ENCODE data around the gene PCSK6. TPM values are rescaled to one million over a fixed set of nuclear protein-coding genes. Genes with fewer than 3 reads are reported as not detected.

Gene PCSK6
- polyA plus RNA-seq, 1 experiment = 0.29 TPM

GRCh38 chr15:101394056-101394630, 95.4 kb downstream of the PCSK6 start:
- H3K36me3 ChIP-seq (ENCODE audit: control insufficient read depth, insufficient read depth, low read length) = no peaks in the 10 kb centered on the region
- no peak for TF ChIP-seq CTCF (IDR thresholded peaks at IDR 0.05; ENCODE audit: insufficient read depth, low read depth, low read length)
- DNase-seq (ENCODE audit: low read depth) = no peak
- H3K4me3 ChIP-seq (ENCODE audit: low read depth, low read length) = no peak overlapping the region
- H3K27me3 ChIP-seq (ENCODE audit: control insufficient read depth, insufficient read depth, low read length) = peaks cover 1% of the 10 kb centered on the region; the same call in 1 of the 2 replicates
- ChIA-PET CTCF (no interaction called here), POLR2A (no interaction called here)

- no peak for DNase-seq (ENCODE audit: low read depth)
Measured at GRCh38 chr15:101393172-101393571, 96.3 kb downstream of the PCSK6 start.

GRCh38 chr15:101391981-101392640, 97.4 kb downstream of the PCSK6 start:
- TF ChIP-seq CTCF (IDR thresholded peaks at IDR 0.05; ENCODE audit: insufficient read depth, low read depth, low read length) = no peak
- no peak overlapping the region for H3K4me3 ChIP-seq (ENCODE audit: low read depth, low read length)

More at GRCh38 chr15:101393172-101393571, 96.3 kb downstream of the PCSK6 start:
- ChIA-PET POLR2A (no interaction called here), CTCF (no interaction called here)
- peaks cover 1% of the 10 kb centered on the region; the same call in 1 of the 2 replicates for H3K27me3 ChIP-seq (ENCODE audit: control insufficient read depth, insufficient read depth, low read length)
- H3K36me3 ChIP-seq (ENCODE audit: control insufficient read depth, insufficient read depth, low read length) = no peaks in the 10 kb centered on the region
- H3K4me3 ChIP-seq (ENCODE audit: low read depth, low read length) = no peak overlapping the region
- no peak for TF ChIP-seq CTCF (IDR thresholded peaks at IDR 0.05; ENCODE audit: insufficient read depth, low read depth, low read length)

GRCh38 chr15:101391431-101391830, 98.1 kb downstream of the PCSK6 start:
- POLR2A ChIA-PET = no interaction called here
- TF ChIP-seq CTCF (IDR thresholded peaks at IDR 0.05; ENCODE audit: insufficient read depth, low read depth, low read length) = no peak
- Histone ChIP-seq H3K27me3 (ENCODE audit: control insufficient read depth, insufficient read depth, low read length) (peaks cover 3% of the 10 kb centered on the region; the same call in 1 of the 2 replicates), H3K36me3 (ENCODE audit: control insufficient read depth, insufficient read depth, low read length) (no peaks in the 10 kb centered on the region), H3K4me3 (ENCODE audit: low read depth, low read length) (no peak overlapping the region)
- no peak for DNase-seq (ENCODE audit: low read depth)
- CTCF ChIA-PET = interaction anchor here (1.1 kb wide), 1 partner anchor 111 kb away, joined by 3 read pairs; no protein-coding TSS in a partner anchor

More at GRCh38 chr15:101391981-101392640, 97.4 kb downstream of the PCSK6 start:
- ChIA-PET POLR2A (no interaction called here), CTCF (interaction anchor here (1.1 kb wide), 1 partner anchor 110 kb away, joined by 3 read pairs; no protein-coding TSS in a partner anchor)
- Histone ChIP-seq H3K27me3 (ENCODE audit: control insufficient read depth, insufficient read depth, low read length) (peaks cover 3% of the 10 kb centered on the region; the same call in 1 of the 2 replicates), H3K36me3 (ENCODE audit: control insufficient read depth, insufficient read depth, low read length) (no peaks in the 10 kb centered on the region)
- no peak for DNase-seq (ENCODE audit: low read depth)

- Histone ChIP-seq H3K36me3 (ENCODE audit: control insufficient read depth, insufficient read depth, low read length) (no peaks in the 10 kb centered on the region), H3K4me3 (ENCODE audit: low read depth, low read length) (no peak overlapping the region), H3K27me3 (ENCODE audit: control insufficient read depth, insufficient read depth, low read length) (peaks cover 3% of the 10 kb centered on the region; the same call in 1 of the 2 replicates)
- ChIA-PET CTCF (no interaction called here), POLR2A (no interaction called here)
- no peak for DNase-seq (ENCODE audit: low read depth)
- no peak for TF ChIP-seq CTCF (IDR thresholded peaks at IDR 0.05; ENCODE audit: insufficient read depth, low read depth, low read length)
Measured at GRCh38 chr15:101390462-101390861, 99.0 kb downstream of the PCSK6 start.

Data from BJ (cell line).